PC-3 (cell line): Measurements from ENCODE around the gene TF.

Source experiments
- EZH2 ChIP-seq: fragments of 300-600 bp; sonication (generic); IDR thresholded peaks from one replicate; pipeline ENCODE4 v1.6.1; 2017; ENCODE audit warnings: antibody characterized with exemption, mild to moderate bottlenecking, low read length; ENCODE audit not compliant: unreplicated experiment
- TF ChIP-seq, protein P1 (sequence below): fragments of 300-600 bp; sonication (generic); conservative IDR thresholded peaks from 2 replicates; pipeline ENCODE4 v1.5.1; 2017; ENCODE audit warnings: antibody characterized with exemption, low read depth, mild to moderate bottlenecking, low read length

GRCh38 chr3:133782454-133782853 lies 36.3 kb downstream of the TF start:
- TF ChIP-seq, protein P1, sequence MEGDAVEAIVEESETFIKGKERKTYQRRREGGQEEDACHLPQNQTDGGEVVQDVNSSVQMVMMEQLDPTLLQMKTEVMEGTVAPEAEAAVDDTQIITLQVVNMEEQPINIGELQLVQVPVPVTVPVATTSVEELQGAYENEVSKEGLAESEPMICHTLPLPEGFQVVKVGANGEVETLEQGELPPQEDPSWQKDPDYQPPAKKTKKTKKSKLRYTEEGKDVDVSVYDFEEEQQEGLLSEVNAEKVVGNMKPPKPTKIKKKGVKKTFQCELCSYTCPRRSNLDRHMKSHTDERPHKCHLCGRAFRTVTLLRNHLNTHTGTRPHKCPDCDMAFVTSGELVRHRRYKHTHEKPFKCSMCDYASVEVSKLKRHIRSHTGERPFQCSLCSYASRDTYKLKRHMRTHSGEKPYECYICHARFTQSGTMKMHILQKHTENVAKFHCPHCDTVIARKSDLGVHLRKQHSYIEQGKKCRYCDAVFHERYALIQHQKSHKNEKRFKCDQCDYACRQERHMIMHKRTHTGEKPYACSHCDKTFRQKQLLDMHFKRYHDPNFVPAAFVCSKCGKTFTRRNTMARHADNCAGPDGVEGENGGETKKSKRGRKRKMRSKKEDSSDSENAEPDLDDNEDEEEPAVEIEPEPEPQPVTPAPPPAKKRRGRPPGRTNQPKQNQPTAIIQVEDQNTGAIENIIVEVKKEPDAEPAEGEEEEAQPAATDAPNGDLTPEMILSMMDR: no peak
- no peak for TF ChIP-seq EZH2
